AG09309 (cell line): ENCODE results near the gene KRT31.

Source experiments
- DNase-seq: peaks from one replicate; pipeline ENCODE4 v3.0.0-alpha.2; 2010; ENCODE audit warnings: low read depth
- H3K4me3 ChIP-seq: 2 replicates; pipeline ENCODE4 v1.5.1; 2011; ENCODE audit warnings: mild to moderate bottlenecking, low read depth, low read length, moderate library complexity; ENCODE audit not compliant: control insufficient read depth
- CTCF ChIP-seq: IDR thresholded peaks from 2 replicates; pipeline ENCODE4 v1.5.1; 2011; ENCODE audit warnings: mild to moderate bottlenecking, low read depth, low read length, inconsistent platforms; ENCODE audit not compliant: insufficient read depth, control insufficient read depth; ENCODE audit errors: missing control alignments

The KRT31 gene

GRCh38 chr17:41393826-41394225, 3.6 kb downstream of the KRT31 start:
- DNase-seq = no peak
- H3K4me3 ChIP-seq = no peak overlapping the region
- TF ChIP-seq CTCF = no peak

GRCh38 chr17:41393294-41393693, 4.1 kb downstream of the KRT31 start:
- TF ChIP-seq CTCF = no peak
- H3K4me3 ChIP-seq = no peak overlapping the region
- DNase-seq = no peak

GRCh38 chr17:41392278-41392677, 5.1 kb downstream of the KRT31 start:
- no peak for TF ChIP-seq CTCF
- no peak for DNase-seq
- no peak overlapping the region for H3K4me3 ChIP-seq

- no peak overlapping the region for H3K4me3 ChIP-seq
- TF ChIP-seq CTCF = no peak
- DNase-seq = no peak
These were observed 5.9 kb downstream of the KRT31 start for GRCh38 chr17:41391535-41391934.

- no peak for TF ChIP-seq CTCF
- no peak overlapping the region for H3K4me3 ChIP-seq
- DNase-seq = no peak
These were observed 6.9 kb downstream of the KRT31 start for GRCh38 chr17:41390411-41390938.

- no peak for TF ChIP-seq CTCF
- no peak for DNase-seq
- H3K4me3 ChIP-seq = no peak overlapping the region
These were observed 9.7 kb downstream of the KRT31 start for GRCh38 chr17:41387670-41388069.

GRCh38 chr17:41386227-41386626, 11.2 kb downstream of the KRT31 start:
- H3K4me3 ChIP-seq = no peak overlapping the region
- no peak for TF ChIP-seq CTCF
- DNase-seq = no peak
